T-helper 2 cell (primary cell): ENCODE measurements around the gene HABP2.

Source experiments
- DNase-seq, 5 experiments: peaks; one replicate each; pipeline versions ENCODE4 v3.0.0 to v3.0.0-alpha.2; 2012 to 2022

The HABP2 gene

DNA sequence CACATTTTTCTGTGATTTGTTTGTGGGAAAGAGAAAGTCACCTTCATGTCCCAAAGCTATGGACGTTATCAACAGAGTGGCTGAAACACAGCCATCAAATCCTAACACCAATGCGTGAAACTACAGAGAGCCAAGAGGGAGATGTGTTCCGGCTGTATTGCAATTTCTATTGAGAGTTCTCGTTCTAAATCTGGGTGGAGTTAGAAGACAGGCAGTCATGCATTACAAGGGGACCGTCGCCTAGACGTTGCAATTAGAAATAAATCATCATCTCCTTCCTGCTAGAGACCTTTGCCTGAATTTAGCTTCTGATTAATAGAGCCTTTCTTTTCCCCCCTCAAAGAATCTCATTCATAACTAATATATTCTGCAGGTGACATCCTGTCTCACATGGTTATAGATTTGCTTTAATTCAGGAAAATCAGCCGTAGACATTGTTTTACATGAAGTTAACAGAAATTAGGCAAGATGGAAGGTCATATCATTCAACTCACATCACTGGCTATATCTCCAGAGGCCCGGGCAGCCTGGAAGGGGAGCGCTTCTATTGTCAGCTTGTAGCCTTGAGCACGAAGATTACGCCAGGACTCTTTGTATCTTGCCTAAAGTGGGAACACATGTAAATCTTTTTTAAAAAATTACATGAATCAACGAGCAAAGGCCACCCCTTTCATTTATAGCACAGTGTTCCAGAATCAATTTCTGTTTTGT is 52.6 kb downstream of the HABP2 start:
- DNase-seq, result no peak

DNA sequence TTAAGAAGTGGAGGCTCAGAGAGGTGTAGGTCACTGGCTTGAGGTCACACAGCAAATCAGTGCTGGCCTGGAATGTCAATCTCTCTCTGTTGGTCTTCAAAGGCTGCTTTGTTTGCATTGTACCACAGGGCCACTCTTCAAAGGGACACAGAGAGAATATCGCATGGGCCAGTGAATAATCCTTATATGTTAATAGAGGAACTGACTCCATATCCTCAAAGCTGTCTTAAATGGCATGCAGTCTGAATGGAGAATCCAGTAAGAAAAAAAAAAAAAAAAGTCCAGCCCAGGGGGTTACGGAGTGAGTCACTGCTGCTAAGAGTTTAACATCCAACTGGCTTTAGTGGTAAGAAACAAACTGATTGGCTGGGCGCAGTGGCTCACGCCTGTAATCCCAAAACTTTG is 56.9 kb downstream of the HABP2 start:
- DNase-seq, result no peak

- no peak for DNase-seq
Observed at GRCh38 chr10:113610631-113611601, 58.1 kb downstream of the HABP2 start.

- no peak for DNase-seq
Observed at GRCh38 chr10:113612154-113612553, 59.3 kb downstream of the HABP2 start.

DNA sequence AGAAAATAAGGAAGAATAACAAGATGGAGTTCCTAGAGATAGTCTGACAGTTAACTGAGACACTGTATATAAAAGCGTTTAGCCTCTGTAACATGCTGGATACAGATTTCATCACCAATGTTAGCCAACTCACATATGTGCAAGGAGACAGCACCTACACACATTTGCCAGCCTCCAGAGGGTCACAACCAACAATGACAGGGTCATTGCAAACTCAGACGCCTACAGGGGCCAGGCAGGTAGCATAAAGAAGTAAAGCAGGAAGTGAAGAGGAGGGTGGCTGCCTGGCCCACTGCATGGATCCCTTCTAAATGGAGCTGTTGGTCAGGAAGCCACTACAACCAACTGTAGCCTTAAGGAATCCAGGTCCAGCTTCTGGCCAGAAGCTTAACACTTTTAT is 60.6 kb downstream of the HABP2 start:
- no peak for DNase-seq

DNA sequence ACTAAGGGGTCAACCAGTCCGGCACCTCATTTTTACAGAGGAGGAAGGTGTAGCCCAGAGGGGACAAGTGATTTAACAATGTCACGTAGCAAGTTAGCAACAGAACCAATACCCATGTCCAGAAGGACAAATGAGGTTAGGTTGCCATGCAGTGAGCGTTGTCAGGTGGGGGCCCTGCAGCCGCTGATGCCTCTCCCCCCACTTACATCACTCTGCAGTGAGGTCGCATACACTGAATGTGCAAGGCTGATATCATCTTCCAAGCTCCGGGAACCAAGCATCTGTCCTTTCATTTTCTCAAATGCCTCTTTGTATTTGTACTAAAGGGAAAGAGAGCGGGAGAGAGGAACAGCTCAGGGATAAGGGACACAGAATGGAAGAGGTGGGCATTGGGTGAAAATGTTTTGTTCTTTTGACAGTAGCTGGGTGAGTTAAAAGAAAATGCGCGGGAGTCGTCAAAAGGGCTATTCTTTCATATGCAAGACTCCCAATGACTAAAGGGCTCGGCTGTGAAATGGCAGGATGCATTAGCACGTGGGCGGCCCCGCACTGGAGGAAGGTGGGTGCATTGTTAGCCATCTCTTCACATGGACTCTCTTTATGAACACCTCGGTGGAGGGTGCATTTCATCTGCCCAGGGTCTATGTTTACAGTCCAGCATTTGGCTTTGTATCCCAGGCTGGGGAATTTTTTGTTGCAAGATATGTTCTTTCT is 61.3 kb downstream of the HABP2 start:
- DNase-seq, result no peak

- no peak for DNase-seq
Observed at GRCh38 chr10:113616244-113617074, 63.6 kb downstream of the HABP2 start.

DNA sequence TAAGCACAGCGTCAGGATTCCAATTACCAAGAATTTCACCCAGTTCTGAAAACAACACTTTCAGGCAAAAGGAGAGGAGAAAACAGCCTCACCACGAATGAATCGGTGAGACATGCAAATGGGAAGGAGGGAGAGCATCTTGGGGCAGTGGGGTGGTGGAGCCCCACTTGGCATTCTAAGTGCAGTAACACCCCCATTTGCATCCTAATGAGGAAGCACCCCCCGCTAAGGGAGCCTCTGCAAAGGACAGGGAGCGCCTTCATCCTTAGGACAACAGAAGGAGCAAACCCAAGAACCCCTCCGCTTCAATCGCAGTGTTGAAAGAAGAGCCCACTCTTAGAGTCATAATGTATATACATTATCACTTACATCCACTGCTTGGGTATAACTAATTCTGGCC is 64.2 kb downstream of the HABP2 start:
- no peak for DNase-seq

DNA sequence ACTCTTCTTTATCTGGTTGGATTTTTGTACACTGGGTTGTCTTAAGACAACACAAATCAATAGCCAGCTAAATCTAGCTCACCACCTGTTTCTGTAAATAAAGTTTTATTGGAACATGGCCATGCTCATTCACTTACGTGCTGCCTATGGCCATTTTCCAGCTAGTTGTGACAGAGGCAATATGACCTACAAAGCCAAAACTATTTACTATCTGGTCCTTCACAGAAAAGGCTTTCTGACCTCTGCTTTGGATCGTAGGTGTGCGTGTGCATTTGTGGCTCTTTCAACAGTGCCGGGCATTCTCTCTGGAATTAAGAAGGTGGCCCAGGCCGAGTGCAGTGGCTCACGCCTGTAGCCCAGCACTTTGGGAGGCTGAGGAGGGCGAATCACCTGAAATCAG is 65.5 kb downstream of the HABP2 start:
- DNase-seq, result no peak

DNA sequence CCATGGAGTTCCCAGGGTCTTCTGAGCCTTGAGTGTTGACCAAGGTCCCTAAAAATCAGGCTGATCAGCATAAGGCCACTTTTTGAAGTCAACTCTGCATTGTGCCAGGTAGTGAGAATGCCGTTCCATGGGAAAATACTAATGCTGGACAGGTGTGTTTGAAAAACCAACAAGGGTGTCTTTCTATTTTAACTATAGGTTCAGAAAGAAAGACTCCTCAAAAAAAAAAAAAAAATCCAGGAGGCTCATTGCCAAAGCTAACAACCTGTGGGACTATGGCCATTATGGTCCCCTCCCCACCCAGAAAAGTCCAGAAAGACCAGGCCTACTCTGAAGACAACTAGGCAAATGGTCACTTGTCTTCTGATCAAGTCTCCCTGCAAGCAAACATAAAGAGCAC is 66.5 kb downstream of the HABP2 start:
- DNase-seq, result no peak

GRCh38 chr10:113620511-113620910 is 67.7 kb downstream of the HABP2 start:
- DNase-seq, result no peak

- no peak for DNase-seq
Observed at GRCh38 chr10:113620936-113621335, 68.1 kb downstream of the HABP2 start.

- DNase-seq, result no peak
Observed at GRCh38 chr10:113621799-113622198, 68.9 kb downstream of the HABP2 start.

DNA sequence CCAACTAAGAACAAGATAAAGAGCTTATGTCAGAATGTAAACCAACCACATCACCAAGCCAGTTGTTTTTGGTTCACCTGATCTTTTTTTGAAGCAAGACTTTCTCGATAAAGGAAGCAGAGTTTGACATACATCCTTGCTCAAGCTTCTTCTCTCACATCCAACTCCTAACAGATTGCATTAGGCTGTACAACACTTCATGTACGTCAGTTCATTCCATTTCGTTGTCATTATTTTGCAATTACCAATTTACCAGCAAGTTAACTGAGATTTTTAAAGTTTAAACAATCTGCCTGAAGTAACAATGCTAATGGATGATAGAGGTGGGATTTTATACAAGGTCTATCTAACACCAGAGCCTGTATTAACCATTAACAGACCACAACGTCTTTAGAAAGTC is 70.0 kb downstream of the HABP2 start:
- DNase-seq, result no peak

DNA sequence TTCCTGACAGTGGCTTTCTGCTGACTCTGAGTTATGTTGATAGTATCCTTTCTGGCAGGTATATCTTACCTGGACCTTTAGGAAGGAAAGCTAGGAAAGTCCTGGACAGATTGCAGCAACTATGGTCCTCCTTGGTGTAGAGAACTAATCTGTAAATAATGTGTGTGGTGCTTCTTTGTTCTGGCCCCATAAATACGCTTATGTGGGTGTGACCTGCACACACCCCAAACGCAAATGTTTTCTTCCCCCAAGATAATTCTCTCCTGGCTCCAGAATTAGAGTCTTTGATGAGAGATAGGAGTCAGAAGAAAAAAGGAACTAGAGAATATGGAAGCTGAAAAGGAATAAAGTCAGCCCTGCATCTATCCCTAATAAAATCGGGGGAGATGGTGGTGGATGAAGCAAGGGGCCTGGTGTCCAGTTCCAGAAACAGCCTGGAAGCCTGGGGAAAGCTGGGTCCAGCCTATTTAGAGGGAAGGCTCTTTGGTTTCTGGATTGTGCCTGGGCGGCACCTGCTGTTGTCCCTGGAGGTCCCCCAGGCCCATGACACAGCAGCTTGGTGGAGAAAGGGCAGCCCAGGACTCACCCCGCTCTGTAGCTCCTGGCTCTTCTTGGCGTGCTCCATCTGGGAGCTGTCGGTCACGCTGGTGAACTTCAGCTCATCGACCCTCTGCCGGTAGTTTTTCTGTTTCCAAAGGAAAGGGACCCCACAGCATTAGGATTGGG is 72.8 kb downstream of the HABP2 start:
- no peak for DNase-seq

GRCh38 chr10:113626809-113627355 is 74.0 kb downstream of the HABP2 start:
- no peak for DNase-seq

- no peak for DNase-seq
Observed at GRCh38 chr10:113627836-113628235, 75.0 kb downstream of the HABP2 start.

DNA sequence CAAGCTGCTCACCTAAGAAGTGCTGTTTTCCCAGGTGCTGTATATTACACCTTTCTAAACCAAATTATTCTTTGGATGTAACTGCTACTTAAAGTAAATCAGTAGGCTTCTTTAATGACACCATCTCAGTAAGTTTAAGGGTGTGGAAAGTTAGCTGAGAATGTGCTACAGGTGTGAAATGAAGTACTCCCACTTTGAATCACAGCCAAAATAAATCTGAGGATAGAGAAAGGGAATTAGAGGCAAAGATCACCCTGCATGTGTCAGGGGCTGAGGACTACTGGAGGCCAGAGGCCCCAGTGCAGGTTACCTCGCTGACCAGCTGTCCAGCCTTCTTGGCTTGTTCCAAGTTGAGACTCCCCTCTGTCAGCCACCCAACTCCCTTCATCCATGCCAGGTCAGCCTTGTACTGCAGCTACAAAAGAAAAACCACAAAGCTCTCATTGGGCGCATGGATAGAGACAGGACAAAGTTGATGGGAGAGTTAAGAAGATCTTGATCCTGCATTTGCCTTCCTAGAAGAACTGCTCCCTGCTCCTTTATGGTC is 75.8 kb downstream of the HABP2 start:
- no peak for DNase-seq

- DNase-seq, result no peak
Observed at GRCh38 chr10:113630929-113631533, 78.2 kb downstream of the HABP2 start.

- DNase-seq, result no peak
Observed at GRCh38 chr10:113631684-113632367, 79.0 kb downstream of the HABP2 start.
